Caco-2 (cell line): ENCODE measurements around the gene YIPF6. TPM values are rescaled to one million over a fixed set of nuclear protein-coding genes. Genes with fewer than 3 reads are reported as not detected.

Experiments
- BruUV-seq: library from RNA; stranded (reverse); fragments of 400-500 nt; replicated peaks from 2 replicates; lab custom pipeline; 2021; lab: Mats Ljungman, UMichigan
- CTCF ChIA-PET: fragments of 300-600 bp; sonication (Branson Sonifier 250); formaldehyde crosslinking; loops from one replicate; lab custom pipeline; 2022; ENCODE audit warnings: antibody characterized with exemption; lab: Charles Lee
- POLR2A ChIA-PET: fragments of 300-600 bp; sonication (Branson Sonifier 250); formaldehyde crosslinking; loops from one replicate; lab custom pipeline; 2022; ENCODE audit warnings: antibody characterized with exemption; lab: Charles Lee
- DNase-seq, 2 experiments: peaks; one replicate each; pipeline versions ENCODE4 v3.0.0 to v3.0.0-alpha.2; 2020 to 2022
- H3K27me3 ChIP-seq: replicated peaks from 2 replicates; pipeline ENCODE4 v1.6.0; 2011; ENCODE audit warnings: low read length; ENCODE audit not compliant: control insufficient read depth, insufficient read depth
- H3K36me3 ChIP-seq: 2 replicates; pipeline ENCODE4 v1.5.1; 2011; ENCODE audit warnings: low read length; ENCODE audit not compliant: control insufficient read depth, insufficient read depth
- H3K4me1 ChIP-seq: fragments of 250-450 bp; sonication (Bioruptor Pico); 2 replicates; pipeline ENCODE4 v1.5.1; 2020; ENCODE audit warnings: mild to moderate bottlenecking
- H3K4me3 ChIP-seq: 2 replicates; pipeline ENCODE4 v1.5.1; 2011; ENCODE audit warnings: low read depth, mild to moderate bottlenecking, control low read depth, low read length
- H3K9me3 ChIP-seq: fragments of 250-450 bp; sonication (Bioruptor Pico); 2 replicates; pipeline ENCODE4 v1.5.1; 2020; ENCODE audit warnings: mild to moderate bottlenecking, moderate library complexity
- H3K27ac Mint-ChIP-seq: one replicate; pipeline ENCODE4 v1.8.0; 2022; ENCODE audit warnings: mixed read lengths; ENCODE audit not compliant: unreplicated experiment
- H3K27me3 Mint-ChIP-seq: one replicate; pipeline ENCODE4 v1.8.0; 2022; ENCODE audit warnings: mixed read lengths; ENCODE audit not compliant: insufficient read depth, unreplicated experiment
- H3K36me3 Mint-ChIP-seq: one replicate; pipeline ENCODE4 v1.8.0; 2022; ENCODE audit warnings: mild to moderate bottlenecking, mixed read lengths; ENCODE audit not compliant: insufficient read depth, unreplicated experiment
- H3K4me1 Mint-ChIP-seq: one replicate; pipeline ENCODE4 v1.8.0; 2022; ENCODE audit warnings: low read depth, mixed read lengths; ENCODE audit not compliant: unreplicated experiment
- H3K4me3 Mint-ChIP-seq: one replicate; pipeline ENCODE4 v1.8.0; 2022; ENCODE audit warnings: mild to moderate bottlenecking, moderate library complexity, mixed read lengths; ENCODE audit not compliant: unreplicated experiment
- H3K9me3 Mint-ChIP-seq: one replicate; pipeline ENCODE4 v1.8.0; 2022; ENCODE audit warnings: mixed read lengths; ENCODE audit not compliant: unreplicated experiment
- intact Hi-C: fragments of 100-400 bp; cut with micrococcal nuclease; formaldehyde crosslinking; loops from one replicate; pipeline ENCODE4 v1.10.0; 2022; ENCODE audit not compliant: unreplicated experiment
- total RNA-seq: library from RNA; stranded (reverse); gene quantifications from 2 replicates; pipeline ENCODE4 v1.2.3, GENCODE V29; 2022
- TF ChIP-seq, protein P1 (sequence below), 2 experiments: fragments of 200-600 bp in 1 of 2; IDR thresholded peaks; 1 replicate in 1 of 2; 2 replicates in 1 of 2; pipeline versions ENCODE4 v1.5.1 to v1.8.0; 2011 to 2022; ENCODE audit warnings: antibody characterized with exemption in 1 of 2, control low read depth in 1 of 2, inconsistent platforms in 1 of 2, low read depth in 1 of 2, low read length in 1 of 2, mild to moderate bottlenecking in 1 of 2, moderate library complexity in 1 of 2; ENCODE audit not compliant: insufficient read depth in 1 of 2, severe bottlenecking in 1 of 2, unreplicated experiment in 1 of 2

The YIPF6 gene
- total RNA-seq, 1 experiment from 2014 or later = 43.5 TPM

DNA sequence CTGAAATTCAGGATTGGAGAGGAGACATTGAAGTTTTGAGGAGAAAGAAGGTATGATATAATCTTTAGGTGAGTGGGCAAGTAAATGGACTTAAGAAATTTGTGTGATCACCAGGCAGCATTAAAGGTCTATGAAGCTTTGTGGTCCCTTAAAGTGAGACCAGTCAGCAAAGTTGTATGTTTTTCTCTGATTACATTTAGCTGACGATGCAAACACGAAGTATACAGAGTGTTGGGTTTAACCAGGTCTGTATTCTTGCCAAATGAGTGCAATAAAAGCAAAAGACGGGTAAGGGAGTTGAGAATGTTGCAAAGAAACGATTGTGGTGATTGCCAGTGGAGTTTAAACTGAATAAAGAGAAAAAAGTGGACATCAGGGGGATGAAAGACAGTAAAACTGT, 11.6 kb upstream of the YIPF6 start:
- DNase-seq = no peak
- ChIA-PET POLR2A (no interaction called here), CTCF (no interaction called here)
- H3K27me3 ChIP-seq = no peaks in the 10 kb centered on the region
- H3K9me3 Mint-ChIP-seq = no peaks in the 10 kb centered on the region
- intact Hi-C loops = no loop called here
- no peaks in the 10 kb centered on the region for H3K27me3 Mint-ChIP-seq
- peaks cover 4% of the 10 kb centered on the region for H3K36me3 Mint-ChIP-seq
- no peak overlapping the region for H3K4me3 Mint-ChIP-seq
- H3K9me3 ChIP-seq = no peaks in the 10 kb centered on the region
- BruUV-seq = no TSS peak
- no peaks in the 10 kb centered on the region for H3K36me3 ChIP-seq
- peaks cover 19% of the 10 kb centered on the region for H3K4me1 ChIP-seq
- no peak overlapping the region for H3K4me3 ChIP-seq
- H3K27ac Mint-ChIP-seq = no peak overlapping the region
- TF ChIP-seq, protein P1, sequence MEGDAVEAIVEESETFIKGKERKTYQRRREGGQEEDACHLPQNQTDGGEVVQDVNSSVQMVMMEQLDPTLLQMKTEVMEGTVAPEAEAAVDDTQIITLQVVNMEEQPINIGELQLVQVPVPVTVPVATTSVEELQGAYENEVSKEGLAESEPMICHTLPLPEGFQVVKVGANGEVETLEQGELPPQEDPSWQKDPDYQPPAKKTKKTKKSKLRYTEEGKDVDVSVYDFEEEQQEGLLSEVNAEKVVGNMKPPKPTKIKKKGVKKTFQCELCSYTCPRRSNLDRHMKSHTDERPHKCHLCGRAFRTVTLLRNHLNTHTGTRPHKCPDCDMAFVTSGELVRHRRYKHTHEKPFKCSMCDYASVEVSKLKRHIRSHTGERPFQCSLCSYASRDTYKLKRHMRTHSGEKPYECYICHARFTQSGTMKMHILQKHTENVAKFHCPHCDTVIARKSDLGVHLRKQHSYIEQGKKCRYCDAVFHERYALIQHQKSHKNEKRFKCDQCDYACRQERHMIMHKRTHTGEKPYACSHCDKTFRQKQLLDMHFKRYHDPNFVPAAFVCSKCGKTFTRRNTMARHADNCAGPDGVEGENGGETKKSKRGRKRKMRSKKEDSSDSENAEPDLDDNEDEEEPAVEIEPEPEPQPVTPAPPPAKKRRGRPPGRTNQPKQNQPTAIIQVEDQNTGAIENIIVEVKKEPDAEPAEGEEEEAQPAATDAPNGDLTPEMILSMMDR (IDR thresholded peaks at IDR 0.05; ENCODE audit: insufficient read depth in 1 of 2, low read depth in 1 of 2, low read length in 1 of 2, severe bottlenecking in 1 of 2, unreplicated experiment in 1 of 2) = no peak
- peaks cover 6% of the 10 kb centered on the region for H3K4me1 Mint-ChIP-seq

GRCh38 chrX:68487924-68488323, 10.9 kb upstream of the YIPF6 start:
- Histone ChIP-seq H3K4me3 (no peak overlapping the region), H3K27me3 (no peaks in the 10 kb centered on the region), H3K36me3 (no peaks in the 10 kb centered on the region), H3K4me1 (peaks cover 19% of the 10 kb centered on the region), H3K9me3 (no peaks in the 10 kb centered on the region)
- H3K4me3 Mint-ChIP-seq = no peak overlapping the region
- BruUV-seq = no TSS peak
- intact Hi-C loops = no loop called here
- no peak overlapping the region for H3K27ac Mint-ChIP-seq
- no peaks in the 10 kb centered on the region for H3K9me3 Mint-ChIP-seq
- peaks cover 6% of the 10 kb centered on the region for H3K4me1 Mint-ChIP-seq
- H3K27me3 Mint-ChIP-seq = no peaks in the 10 kb centered on the region
- TF ChIP-seq, protein P1 (IDR thresholded peaks at IDR 0.05; ENCODE audit: insufficient read depth in 1 of 2, low read depth in 1 of 2, low read length in 1 of 2, severe bottlenecking in 1 of 2, unreplicated experiment in 1 of 2) = no peak
- ChIA-PET POLR2A (no interaction called here), CTCF (no interaction called here)
- peaks cover 4% of the 10 kb centered on the region for H3K36me3 Mint-ChIP-seq
- no peak for DNase-seq

- peaks cover 6% of the 10 kb centered on the region for H3K4me1 Mint-ChIP-seq
- POLR2A ChIA-PET = no interaction called here
- H3K4me3 Mint-ChIP-seq = peak overlapping the region; percentile 38
- peak; percentile 59 to 83 for DNase-seq
- peaks cover 4% of the 10 kb centered on the region for H3K36me3 Mint-ChIP-seq
- no peaks in the 10 kb centered on the region for H3K9me3 ChIP-seq
- TF ChIP-seq, protein P1 (IDR thresholded peaks at IDR 0.05; ENCODE audit: insufficient read depth in 1 of 2, low read depth in 1 of 2, low read length in 1 of 2, severe bottlenecking in 1 of 2, unreplicated experiment in 1 of 2) = no peak
- no peaks in the 10 kb centered on the region for H3K27me3 ChIP-seq
- no peaks in the 10 kb centered on the region for H3K9me3 Mint-ChIP-seq
- H3K36me3 ChIP-seq = no peaks in the 10 kb centered on the region
- H3K27ac Mint-ChIP-seq = no peak overlapping the region
- H3K4me1 ChIP-seq = peaks cover 19% of the 10 kb centered on the region
- BruUV-seq = no TSS peak
- no peak overlapping the region for H3K4me3 ChIP-seq
- no peaks in the 10 kb centered on the region for H3K27me3 Mint-ChIP-seq
- intact Hi-C loops = no loop called here
- CTCF ChIA-PET = no interaction called here
Measured at GRCh38 chrX:68488657-68489056, 10.2 kb upstream of the YIPF6 start.
